ENCODE measurements around the gene RAB11FIP3.

Gene RAB11FIP3

DNA sequence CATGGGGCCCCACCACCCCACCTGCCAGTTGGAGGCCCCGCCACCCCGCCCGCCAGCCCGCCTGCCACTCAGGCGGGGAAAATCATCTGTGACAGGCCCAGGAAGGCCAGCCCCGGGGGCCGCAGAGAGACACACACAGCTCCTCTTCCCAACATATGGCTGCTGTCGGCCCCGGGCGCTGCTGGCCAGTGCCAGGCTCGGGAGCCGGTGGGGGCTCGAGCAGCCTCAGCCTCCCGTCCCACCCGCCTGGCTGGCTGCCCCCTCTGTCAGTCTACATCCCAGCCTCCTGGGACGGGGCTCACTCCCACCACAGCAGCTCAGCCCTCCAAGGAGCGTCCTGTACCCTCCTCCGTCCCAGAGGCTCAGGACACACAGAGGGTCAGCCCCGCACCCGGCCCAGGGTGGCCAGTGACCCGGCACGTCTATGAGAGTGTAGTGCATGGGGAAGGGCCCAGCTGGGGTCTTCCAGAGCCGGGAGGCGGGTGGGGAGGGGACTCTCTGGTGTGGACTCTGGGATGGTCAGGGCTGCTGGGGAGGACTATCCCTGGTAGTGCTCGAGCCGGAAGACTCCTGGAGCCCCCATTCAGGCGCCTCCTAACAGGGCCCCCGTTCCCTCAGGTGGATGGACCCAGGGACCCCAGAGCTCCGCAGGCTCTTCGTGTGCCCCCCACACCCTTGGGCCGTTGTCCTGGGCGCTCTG lies 131.2 kb downstream of the RAB11FIP3 start:
- no peak for DNase-seq

DNA sequence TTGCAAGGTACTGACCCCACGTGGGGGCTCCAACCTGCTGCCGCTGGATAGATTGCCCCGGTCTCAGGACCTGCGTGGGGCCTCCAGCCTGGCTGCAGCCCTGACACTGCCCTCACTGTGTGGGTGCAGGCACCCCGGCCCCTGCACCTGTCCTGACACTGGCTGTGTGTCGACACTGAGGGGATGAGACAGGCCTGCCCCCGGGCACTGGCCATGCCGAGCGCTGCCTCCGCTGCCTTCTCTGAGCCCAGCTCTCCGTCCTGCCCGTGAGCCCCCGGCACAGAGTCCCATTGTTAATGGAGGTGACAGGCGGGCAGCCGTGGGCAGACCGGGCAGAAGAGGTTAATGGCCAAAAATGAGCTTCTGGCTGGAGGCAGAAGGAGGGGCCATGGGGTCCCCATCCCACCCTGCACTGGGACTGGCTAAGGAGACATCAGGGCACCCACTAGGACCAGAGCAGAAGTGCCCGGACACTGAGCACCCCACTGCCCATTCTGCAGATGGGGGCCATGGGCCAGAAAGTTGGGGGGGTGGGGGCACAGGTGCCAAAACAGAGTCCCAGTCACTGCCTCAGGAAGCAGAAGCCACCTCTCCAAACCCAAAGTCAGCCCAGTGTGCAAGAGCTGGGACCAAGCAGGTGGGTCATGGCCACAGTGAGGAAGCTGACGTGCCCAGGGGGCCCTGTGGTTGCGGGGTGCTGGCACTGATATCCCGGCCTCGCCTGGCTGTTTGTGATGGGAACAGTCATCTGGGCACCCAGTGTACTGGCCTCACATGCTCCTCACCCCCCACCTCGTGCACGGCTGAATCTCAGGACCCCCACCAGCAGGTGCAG lies 132.2 kb downstream of the RAB11FIP3 start:
- no peak for DNase-seq

DNA sequence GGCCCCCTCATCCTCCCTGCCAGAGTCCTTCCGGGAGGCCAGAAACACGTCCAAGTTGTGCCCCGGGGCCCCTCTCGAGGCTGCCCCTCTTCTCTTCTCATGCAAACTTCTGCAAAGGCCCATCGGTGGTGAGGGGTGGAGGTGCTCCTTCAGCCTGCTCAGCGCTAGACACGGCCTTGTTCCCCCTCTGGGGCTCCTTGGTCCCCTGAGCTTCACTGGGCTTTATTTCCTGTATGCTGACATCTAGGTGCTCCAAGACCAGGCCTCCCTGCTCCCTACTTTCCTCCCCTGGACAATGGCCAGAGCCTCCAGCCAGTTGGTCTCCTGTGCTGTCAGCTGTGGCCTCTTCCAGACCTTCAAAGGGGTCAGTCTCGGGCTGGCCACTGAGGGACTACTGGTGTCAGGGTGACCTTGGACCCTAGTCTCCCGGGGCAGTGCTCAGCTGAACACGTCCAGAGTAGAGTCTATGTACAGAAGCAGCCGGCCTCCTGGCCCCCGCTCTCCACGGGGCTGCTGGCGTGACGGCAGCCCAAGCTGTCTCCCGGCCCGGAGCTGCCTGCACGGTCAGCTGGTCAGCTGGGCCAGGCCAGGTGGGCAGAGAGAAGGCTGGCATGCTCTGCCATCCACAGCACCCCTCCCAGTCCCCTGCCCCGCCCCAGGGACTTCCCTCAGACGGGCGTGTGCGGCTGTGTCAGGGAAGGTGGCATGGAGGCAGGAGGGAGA lies 133.0 kb downstream of the RAB11FIP3 start:
- no peak for DNase-seq

DNA sequence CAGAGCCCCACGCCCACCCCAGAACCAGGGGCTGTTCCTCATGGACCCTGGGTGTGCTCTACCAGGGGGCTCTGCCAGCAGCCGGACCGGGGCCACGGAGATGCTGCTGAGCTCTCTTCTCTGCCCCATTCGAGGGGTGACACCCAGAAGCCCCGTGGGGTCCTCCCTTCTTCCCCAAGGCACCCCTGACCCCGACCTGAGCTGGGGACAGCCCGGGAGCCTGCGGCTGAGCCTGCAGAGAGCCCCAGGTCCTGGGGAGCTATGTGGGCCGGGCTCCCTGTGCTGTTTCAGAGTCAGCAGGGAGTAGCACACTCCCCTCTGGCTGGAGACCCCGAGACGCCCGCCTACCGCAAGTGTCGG lies 133.6 kb downstream of the RAB11FIP3 start:
- DNase-seq: no peak

DNA sequence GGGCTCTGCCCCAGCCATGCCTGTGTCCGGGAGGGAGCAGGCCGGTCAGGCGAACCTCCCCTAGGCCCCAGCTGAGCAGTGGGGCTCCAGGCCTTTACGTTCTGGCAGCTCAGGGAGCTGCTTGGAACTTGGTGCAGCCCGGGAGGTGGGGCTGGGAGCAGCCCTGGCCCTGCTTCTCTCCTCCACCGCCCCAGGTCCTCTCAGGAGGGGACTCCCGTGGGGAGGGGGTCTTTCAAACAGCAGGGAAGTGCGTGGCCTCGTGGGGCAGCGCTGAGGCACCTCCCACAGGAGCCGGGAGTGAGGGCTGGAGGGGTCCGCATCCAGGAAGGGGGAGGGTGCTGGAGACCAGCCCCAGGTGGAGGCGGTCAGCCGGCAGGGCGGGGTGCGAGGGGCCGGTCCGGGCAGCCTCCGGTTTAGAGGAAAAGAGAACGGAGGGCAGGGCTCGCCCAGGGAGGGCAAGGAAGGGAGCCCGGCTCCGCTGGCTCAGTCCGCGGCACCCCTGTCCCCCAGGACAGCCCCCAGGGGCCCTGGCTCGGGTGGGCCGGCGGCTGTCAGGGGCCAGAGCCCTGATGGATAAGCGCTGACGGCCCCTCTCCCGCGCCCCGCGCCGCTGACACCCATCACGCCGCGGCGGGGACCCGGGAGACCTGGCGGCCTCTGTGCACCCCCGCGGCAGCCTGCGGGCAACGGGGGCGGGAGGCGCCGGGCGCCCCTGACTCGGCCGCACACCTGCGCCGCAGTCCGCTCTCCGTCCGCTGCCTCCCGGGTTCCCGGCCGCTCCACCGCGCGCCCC lies 134.2 kb downstream of the RAB11FIP3 start:
- no peak for DNase-seq

DNA sequence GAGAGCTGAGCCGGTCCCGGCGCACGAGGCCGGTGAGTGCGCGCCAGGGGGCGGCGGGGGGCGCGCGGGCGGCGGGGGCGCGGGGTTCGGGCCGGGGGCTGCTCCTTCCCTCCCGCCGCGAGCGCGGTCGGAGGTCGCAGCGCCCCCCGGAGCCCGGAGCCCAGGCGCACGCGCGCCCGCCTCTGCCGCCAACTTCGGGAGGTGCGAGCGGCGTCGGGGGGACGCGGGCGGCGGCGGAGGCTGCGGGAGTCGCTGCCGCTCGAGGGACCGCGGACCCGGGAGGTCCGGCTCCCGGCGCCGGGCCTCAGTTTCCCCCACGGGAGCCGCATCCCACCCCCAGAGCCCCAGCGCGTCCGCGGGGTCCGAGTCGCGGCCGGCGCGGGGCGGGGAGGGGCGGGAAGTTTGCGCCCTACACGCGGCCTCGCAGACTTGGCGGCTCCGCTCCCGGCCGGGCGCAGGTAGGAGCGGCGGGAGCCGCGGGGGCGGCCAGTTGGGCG lies 134.8 kb downstream of the RAB11FIP3 start, which contains the start of gene PRR35:
Gene PRR35 (plus strand): TSS at position 191 of the 497 bp plus-strand sequence. CDS start 2,901 bp downstream, outside the sequence.
- no peak for DNase-seq

DNA sequence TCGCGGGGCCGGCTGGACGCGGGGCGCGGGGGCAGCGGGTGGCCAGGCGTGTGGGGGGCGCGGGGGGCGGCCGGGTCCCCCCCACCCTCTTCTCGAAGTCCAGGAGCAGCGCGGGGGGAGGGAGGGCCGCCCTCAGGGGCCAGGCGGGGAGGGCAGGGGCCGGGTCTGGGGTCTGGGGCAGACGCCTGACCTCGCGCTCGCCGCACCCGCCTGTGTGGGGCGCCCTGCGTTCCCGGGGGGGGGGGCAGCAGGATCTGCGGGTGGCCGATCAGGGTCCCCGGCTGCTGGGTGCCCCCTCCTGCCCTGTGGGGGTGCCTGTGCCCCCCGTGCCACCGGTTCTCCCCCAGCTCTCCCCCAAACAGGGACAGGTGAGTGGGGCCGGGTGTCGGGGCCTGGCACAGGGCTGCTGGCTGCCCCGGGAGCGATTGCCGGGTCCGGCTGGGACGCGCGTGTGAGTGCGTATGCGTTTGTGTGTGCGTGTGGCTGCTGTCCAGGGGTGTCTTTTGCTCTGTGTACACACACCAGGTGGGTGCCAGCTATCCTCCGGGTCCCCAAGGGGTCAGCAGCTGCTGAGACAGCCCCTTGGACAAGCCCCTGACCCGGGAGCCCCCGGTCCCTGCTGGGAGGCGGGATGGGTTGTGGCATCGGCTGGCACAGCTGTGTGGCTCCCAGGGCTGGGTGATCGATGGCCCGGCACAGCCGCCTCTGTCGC lies 135.4 kb downstream of the RAB11FIP3 start:
- DNase-seq: no peak

DNA sequence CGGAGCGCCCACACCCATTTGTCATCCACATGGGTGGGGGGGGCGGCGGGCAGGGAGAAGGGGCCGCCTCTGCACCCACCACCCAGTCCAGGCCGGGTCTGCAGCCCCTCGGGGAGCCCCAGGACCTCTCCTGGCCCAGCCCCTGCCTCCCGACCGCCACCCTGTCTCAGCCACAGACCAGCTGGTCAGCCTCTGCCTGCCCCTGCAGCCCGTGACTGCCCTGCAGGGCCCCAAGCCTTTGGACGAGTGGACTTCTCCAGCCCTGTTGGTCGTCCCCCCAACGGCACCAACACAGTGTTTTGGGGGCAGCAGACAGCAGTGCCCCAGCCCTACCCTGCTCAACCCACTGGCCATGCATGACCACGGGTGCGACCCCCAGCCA lies 136.0 kb downstream of the RAB11FIP3 start:
- no peak for DNase-seq

DNA sequence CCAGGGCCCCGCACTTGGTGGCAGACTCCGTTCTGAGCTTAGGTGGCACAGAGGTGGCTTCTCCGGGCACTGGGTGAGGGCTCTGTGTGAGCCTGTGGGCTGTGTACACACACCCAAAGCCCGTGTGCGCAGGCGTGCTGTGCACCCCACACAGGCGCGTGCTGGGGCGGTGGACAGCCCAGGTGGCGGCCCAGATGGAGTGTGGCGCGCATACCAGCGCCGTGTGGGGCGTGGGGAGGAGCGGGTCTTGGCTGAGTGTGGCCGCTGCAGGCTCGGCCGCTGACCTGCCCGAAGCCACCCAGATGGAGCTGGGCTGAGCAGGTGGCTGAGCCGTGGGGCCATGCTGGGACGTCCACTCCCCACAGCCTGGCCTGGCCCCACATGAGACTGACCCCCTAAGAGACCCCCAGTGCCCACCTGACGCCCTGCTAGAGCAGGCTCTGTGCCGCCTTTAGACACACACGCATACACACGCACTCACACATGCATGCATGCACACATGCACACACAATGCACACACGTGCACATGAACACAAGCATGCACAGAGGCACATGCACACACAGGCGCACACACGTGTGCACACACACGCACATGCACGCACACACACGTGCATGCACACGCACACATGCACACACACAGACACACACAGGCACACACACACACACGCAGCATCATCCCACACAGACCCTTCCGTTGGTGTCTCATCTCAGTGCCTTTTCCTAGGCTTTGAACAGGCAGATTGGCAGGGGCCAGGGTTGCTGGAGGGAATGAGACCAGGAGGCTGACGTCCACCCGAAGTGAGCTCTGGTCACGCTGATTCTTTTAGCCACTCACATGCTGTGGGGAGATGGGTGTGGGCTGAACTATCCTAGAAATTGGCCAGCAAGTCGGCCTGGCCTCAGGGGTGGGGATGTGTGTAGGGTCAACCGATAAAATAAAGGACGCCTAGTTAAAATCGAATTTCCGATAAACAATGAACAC lies 136.8 kb downstream of the RAB11FIP3 start:
- no peak for DNase-seq

DNA sequence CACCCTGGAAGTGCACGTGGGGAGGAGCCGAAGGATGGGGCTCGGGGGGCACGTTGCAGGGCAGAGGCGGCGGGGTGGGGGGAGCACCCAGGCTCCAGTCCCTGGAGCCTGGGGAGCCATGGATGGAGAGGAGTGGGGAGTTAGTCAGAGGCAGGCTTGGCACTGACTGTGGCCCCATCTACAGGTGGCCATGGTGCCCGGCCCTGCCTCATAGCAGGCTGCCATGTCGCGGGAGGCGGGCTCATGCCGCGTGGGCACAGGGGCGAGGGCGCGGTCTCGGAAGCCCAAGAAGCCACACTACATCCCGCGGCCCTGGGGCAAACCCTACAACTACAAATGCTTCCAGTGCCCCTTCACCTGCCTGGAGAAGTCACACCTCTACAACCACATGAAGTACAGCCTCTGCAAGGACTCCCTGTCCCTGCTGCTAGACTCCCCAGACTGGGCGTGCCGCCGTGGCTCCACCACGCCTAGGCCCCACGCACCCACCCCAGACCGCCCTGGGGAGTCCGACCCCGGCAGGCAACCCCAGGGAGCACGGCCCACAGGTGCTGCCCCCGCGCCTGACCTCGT lies 137.7 kb downstream of the RAB11FIP3 start:
- DNase-seq: no peak

DNA sequence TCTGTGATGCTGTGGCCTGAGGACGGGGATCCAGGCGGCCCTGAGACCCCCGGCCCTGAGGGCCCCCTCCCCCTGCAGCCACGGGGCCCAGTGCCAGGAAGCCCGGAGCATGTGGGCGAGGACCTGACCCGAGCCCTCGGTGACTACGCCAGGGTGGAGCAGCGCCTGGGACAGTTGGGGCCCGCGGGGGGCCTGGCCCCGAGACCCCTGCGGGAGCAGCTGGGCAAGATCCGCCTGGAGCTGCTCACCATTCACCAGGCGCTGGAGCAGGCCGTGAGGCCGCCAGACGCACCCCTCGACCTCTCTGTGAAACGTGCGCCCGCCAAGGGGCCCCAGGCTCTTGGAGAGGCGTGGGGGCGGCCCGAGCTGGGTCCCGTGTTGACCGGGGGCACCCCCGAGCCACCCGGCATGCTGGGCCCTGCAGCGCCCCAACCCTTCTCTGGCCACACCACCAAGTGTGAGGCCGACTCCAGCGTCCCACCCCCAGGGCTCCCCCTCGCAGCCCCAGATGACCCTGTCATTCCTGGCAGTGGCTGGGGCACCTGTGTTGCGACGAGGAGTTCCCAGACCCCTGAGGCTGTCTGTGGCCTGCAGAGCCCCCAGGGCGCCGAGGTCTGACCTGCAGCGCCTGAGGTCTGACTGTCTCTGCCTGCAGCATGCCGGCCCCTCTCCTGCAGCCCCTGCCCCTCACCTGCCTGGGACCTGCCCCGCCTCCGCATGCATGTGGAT lies 139.4 kb downstream of the RAB11FIP3 start:
- no peak for DNase-seq

DNA sequence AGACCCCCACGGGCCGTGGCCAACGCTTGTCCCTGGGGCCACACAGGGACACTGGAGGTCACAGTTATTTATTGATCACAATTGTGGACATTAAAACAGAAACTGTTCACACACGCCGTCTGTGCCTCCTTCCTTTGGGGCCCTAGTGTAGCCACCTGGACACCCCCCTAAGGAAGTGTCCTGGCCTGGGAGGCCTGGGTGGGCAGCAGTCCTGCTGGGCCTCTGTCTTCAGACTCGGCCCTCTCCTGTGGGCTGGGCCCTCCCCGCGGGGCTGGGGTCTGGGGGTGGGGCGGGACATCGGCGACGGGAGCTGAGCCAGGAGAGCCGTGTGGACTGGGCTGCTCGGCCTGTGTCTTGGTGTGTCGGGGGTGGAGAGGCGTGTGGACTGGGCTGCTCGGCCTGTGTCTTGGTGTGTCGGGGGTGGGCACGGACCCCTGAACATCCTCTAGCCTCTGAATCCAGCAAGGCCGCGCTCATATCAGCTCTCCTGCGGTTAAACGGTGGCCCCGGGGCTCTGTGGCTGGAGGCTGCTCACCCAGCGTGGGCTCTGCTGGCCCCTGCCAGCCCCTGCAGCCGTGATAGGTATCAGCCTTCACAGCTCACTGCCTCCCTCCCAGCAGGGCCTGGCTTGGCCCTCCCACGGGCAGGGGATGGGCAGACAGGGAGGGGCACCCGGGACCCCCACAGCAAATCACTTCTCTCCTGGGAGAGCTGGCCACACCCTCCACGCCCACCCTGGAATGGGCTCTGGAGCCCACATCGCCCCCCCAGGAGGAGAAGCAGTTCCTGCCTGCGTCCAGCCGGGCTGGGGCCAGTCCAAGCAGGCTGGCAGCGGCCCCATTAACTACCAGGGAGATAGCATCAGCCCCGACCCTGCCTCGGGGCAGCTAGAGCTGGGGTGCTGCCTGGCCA lies 140.2 kb downstream of the RAB11FIP3 start:
- DNase-seq: no peak

DNA sequence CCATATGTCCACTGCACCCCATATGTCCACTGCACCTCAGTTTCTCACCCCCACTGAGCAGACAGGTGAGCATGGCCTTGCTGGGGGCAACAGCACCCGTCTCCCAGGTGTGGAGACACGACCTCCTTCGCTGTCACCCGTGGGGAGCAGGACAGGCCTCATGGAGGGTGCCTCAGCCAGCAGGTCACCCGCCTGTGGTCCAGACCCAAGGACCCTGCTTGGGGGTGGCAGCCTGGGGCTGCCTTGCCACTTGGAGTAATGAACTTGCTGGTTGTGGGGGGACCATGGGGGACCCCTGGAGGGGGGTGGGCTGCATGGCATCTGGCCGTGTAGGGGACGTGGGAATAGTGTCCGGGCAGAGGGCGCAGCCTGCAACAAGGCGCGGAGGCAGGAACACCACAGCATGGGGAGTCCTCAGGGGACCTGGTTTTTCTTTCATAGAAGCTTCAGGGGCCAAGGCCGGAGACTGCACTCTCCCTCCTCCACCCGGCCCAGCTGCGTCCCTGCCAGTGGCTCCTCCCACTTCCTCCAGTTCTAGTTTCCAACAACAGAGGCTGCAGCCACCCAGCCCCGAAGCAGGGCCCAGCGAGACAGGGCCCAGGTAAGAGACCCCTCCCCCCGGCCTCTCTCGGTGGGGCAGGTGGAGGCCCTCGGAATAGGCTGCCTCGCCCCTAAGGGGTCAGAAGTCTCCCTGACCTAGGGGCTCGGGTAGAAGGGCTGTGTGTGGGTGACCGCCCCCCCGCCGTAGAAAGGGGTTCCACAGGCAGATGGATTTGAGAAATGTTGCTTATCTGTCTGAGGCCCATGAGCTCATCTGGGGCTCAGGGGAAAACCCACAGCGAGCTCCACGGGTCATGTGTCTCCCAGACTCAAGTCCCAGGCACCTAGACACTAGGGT lies 141.3 kb downstream of the RAB11FIP3 start, which contains the start of gene NHLRC4:
Gene NHLRC4 (plus strand): TSS at position 531 of the 898 bp plus-strand sequence. CDS start 1,043 bp downstream, outside the sequence.
- DNase-seq: no peak

DNA sequence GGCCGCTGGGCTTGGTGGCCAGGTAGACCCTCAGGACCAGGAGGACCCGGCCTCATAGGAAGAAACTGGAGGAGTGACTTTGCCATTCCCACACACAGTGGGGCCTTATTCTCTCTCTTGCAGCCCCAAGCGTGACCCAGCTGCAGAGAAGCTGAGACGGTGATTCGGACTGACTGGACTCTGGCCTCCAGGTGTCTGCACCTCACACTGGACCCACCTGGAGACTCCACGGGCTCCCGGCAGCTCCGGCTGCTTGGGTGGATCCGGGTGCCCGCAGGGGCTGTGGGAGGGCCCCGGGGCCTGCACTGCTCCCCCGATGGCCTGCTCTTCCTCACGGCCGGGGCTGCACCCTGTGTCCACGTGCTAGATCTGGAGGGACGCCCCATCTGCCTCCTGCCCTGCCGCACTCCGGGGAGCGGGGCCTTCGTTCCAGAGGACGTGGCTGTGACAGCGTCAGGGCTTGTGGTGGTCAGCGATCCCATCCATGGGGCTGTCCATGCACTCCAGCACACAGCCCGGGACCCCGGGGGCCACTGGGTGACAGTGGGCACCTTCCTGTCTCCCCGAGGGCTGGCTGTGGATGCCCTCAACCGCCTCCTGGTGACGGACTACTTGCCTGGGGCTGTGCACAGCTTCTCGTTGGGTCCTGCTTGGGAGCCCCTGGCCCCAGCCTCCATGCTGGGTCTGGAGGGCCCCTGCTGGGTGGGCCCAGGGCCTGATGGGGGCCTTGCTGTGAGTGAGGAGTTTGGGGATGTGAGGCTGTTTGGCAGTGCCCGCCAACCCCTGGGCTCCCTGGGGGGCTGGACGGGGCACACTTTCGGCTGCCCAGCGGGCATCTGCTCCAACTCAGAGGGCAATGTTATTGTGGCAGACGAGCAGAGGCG lies 142.2 kb downstream of the RAB11FIP3 start:
- DNase-seq: no peak

DNA sequence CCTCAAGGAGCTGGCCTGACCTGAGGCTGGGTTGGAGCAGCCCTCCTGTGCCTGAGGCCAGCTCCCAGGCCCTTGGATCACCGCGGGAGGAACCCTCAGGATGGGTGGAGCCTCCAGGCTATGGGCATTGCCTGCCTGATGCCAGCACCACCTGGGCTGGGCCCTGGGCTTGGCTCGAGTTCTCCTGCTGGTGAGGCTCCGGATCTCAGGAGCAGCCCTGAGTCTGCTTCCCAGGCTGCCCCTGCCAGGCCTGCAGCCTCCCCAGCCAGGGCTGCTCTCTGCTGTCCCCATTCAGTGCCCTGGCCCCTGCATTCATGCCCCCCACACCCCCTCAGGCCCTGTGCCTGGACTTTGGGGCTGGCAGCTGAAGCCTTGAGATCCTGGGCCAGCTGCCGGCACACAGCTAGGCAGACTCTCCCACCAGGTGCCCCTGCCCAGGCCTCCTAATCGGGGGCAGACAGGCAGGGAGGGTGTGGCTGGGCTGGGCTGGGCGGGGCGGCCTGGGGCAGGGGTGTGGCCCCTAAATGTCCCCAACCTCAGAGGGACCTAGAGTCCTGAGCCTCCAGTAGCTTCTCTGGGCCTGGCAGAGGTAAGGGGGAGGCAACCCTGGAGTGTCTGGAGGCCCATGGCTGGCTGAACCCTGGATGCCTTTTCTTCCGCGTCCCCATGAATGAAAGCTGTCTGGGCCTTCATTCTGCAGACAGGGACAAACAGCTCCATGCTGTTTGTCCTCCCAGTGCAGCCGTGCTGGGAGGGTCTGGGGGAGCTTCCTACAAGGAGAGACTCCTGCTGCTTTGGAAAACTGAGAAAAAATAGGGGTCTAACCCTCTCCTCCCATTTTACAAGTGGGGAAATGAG lies 143.2 kb downstream of the RAB11FIP3 start:
- no peak for DNase-seq
